Activated CD4-positive, alpha-beta T cell treated with anti-CD3 and anti-CD28 coated beads, Interleukin-2, amount 50 U/mL, for 16 hours (primary cell): Measurements from ENCODE around the gene PRSS35.
"Not testable (repeated sequence)": the region's sequence is repeated elsewhere in the genome, so short reads cannot be mapped to it uniquely, and the experiment has no call there.

Experiments used
- DNase-seq: peaks from one replicate; pipeline ENCODE4 v3.0.0-alpha.2; 2020

Gene PRSS35

GRCh38 chr6:83518816-83519480 is 6.6 kb downstream of the PRSS35 start:
- DNase-seq = no peak

GRCh38 chr6:83536034-83536646 is 23.8 kb downstream of the PRSS35 start:
- DNase-seq = peak; percentile 34

GRCh38 chr6:83536647-83537589 is 24.6 kb downstream of the PRSS35 start:
- no peak for DNase-seq

GRCh38 chr6:83539678-83540077 is 27.3 kb downstream of the PRSS35 start:
- DNase-seq = no peak

- DNase-seq = no peak
Observed at GRCh38 chr6:83546636-83547035, 34.3 kb downstream of the PRSS35 start.

GRCh38 chr6:83550482-83550881 is 38.1 kb downstream of the PRSS35 start:
- not testable (repeated sequence) for DNase-seq

GRCh38 chr6:83551748-83552147 is 39.4 kb downstream of the PRSS35 start:
- not testable (repeated sequence) for DNase-seq

GRCh38 chr6:83556871-83557270 is 44.5 kb downstream of the PRSS35 start:
- no peak for DNase-seq

- no peak for DNase-seq
Observed at GRCh38 chr6:83558975-83559374, 46.6 kb downstream of the PRSS35 start.

GRCh38 chr6:83571663-83572185 is 59.4 kb downstream of the PRSS35 start:
- not testable (repeated sequence) for DNase-seq

GRCh38 chr6:83574783-83575182 is 62.4 kb downstream of the PRSS35 start:
- no peak for DNase-seq
